Nephron (organoid): Measurements from ENCODE around the gene AXIN1.

ENCODE experiments used
- H3K27ac Mint-ChIP-seq, 3 experiments: 2 replicates each; pipeline ENCODE4 v1.8.0; 2020; ENCODE audit warnings: mixed read lengths in 3 of 3, mild to moderate bottlenecking in 2 of 3, moderate library complexity in 1 of 3
- H3K27me3 Mint-ChIP-seq: 2 replicates; pipeline ENCODE4 v1.8.0; 2021; ENCODE audit warnings: low read depth, mild to moderate bottlenecking, moderate library complexity, mixed read lengths
- H3K36me3 Mint-ChIP-seq: 2 replicates; pipeline ENCODE4 v1.8.0; 2020; ENCODE audit warnings: low read depth, mixed read lengths
- H3K4me1 Mint-ChIP-seq: 2 replicates; pipeline ENCODE4 v1.8.0; 2020; ENCODE audit warnings: mixed read lengths
- H3K4me3 Mint-ChIP-seq, 3 experiments: 2 replicates each; pipeline ENCODE4 v1.8.0; 2020; ENCODE audit warnings: mild to moderate bottlenecking in 3 of 3, mixed read lengths in 3 of 3, moderate library complexity in 2 of 3
- H3K9me3 Mint-ChIP-seq: 2 replicates; pipeline ENCODE4 v1.8.0; 2020; ENCODE audit warnings: mixed read lengths
- CTCF ChIP-seq, 3 experiments: fragments of 200-600 bp; sonication (generic); IDR thresholded peaks; one replicate each; pipeline ENCODE4 v1.5.0; 2021; ENCODE audit warnings: antibody characterized with exemption in 3 of 3; ENCODE audit not compliant: unreplicated experiment in 3 of 3

The AXIN1 gene

DNA sequence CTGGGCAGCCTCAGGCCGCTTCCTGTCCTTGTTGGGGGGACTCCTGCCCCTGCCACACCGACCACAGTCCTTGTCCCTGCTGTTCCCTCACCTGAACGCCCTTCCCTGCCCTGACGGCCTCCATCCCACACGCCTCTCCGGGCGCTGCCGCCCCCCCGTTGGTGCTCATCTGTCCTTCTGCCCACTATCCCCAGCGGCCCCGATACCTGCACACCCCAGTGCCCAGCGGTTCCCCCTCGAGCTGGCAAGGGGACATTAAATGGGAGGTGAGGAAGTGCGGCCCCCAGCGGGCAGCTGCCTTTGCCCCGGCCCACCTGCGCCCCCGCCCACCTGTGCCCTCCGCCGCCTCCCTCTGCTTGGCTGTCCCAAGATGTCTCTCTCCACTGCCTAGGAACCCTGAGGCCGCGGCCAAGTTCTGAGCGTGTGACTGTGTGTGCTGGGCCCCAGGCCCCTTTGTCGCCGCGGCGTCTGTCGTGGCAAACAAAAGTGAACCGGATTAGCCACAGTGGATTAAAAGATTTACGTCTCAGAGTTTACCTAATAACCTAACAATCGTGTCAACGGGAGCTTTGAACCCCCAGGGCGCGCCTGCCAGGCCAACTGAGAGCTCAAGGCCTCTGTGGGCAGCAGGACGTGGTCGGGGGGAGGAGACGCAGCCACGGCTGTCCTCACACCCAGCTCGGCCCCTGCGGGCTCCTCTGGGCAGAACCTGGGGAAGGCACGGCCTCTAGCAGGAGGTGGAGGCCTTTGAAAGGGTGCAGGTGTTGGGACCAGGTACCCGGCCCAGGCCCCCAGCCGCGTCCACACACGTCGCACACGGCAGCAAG lies 7.6 kb upstream of the AXIN1 start:
- no peak for TF ChIP-seq CTCF (IDR thresholded peaks at IDR 0.05; ENCODE audit: unreplicated experiment in 3 of 3)
- Mint-ChIP-seq H3K36me3 (no peaks in the 10 kb centered on the region), H3K9me3 (no peaks in the 10 kb centered on the region), H3K27me3 (peaks cover 7% of the 10 kb centered on the region), H3K4me1 (no peaks in the 10 kb centered on the region), H3K27ac (no peak overlapping the region), H3K4me3 (no peak overlapping the region)

- Mint-ChIP-seq H3K4me1 (no peaks in the 10 kb centered on the region), H3K4me3 (no peak overlapping the region), H3K9me3 (no peaks in the 10 kb centered on the region), H3K27ac (no peak overlapping the region), H3K36me3 (no peaks in the 10 kb centered on the region), H3K27me3 (peaks cover 7% of the 10 kb centered on the region)
- no peak for TF ChIP-seq CTCF (IDR thresholded peaks at IDR 0.05; ENCODE audit: unreplicated experiment in 3 of 3)
Observed at GRCh38 chr16:359067-359763, 6.7 kb upstream of the AXIN1 start.

GRCh38 chr16:356741-357140 lies 4.2 kb upstream of the AXIN1 start:
- no peaks in the 10 kb centered on the region for H3K9me3 Mint-ChIP-seq
- H3K27ac Mint-ChIP-seq: no peak overlapping the region
- H3K27me3 Mint-ChIP-seq: no peaks in the 10 kb centered on the region
- no peaks in the 10 kb centered on the region for H3K4me1 Mint-ChIP-seq
- H3K36me3 Mint-ChIP-seq: no peaks in the 10 kb centered on the region
- TF ChIP-seq CTCF (IDR thresholded peaks at IDR 0.05; ENCODE audit: unreplicated experiment in 3 of 3): no peak
- no peak overlapping the region for H3K4me3 Mint-ChIP-seq

DNA sequence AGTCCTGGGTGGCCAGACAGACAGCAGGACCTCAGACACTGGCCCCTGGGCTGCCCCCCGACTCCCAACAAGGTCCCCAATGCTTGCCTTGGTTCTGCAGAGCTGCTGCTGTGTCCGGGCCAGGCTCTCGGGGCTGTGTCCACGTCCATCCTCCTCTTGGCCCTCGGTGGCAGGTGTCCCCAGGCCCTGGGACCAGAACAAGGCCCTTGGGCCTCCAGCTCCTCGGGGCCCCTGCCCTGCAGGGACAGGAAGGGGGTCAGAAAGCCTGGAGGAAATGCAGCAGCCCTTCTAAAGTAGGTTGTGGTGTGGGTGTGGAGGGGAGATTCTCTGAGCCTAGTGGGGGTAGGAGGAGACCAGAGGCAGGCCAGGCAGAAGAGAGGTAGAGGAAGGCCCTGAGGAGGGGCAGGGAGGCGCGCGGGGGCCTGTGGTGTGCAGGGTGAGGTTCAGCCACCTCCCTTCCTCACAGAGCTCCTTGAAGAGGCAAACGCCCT lies 2.5 kb upstream of the AXIN1 start:
- Mint-ChIP-seq H3K9me3 (no peaks in the 10 kb centered on the region), H3K27me3 (no peaks in the 10 kb centered on the region), H3K4me1 (peaks cover 7% of the 10 kb centered on the region), H3K4me3 (peak overlapping the region in 1 of 3 experiments; percentile 19), H3K27ac (no peak overlapping the region), H3K36me3 (peaks cover 5% of the 10 kb centered on the region)
- TF ChIP-seq CTCF (IDR thresholded peaks at IDR 0.05; ENCODE audit: unreplicated experiment in 3 of 3): no peak

DNA sequence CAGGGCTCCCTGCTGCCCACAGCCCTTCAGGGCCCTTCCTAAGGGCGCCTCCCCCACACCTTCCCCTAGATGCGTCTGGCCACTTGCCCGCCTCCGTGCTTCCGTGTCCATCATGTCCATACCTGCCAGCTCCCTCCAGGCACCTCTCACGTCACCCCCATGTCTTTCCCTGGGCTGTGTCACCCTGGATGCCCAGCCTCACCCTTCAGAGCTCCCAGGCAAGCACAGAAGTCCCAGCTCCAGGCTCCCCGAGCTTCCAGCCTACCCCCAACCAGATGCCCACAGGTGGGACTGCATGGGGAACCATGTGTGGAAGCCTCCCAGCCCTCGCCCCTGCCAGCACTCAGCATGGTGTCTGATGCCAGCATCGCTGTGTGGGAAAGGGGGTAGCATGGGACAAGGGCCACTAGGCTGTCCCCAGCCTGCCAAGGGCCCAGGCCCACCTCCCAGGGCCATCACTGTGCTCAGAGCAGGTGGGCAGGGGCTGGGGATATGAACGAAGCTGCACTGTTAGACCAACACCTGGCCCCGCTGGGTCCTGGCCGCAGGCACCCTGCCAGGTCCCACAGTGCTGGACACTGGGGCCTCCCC lies 1.9 kb upstream of the AXIN1 start:
- peak overlapping the region in 1 of 3 experiments; percentile 30 for H3K27ac Mint-ChIP-seq
- H3K27me3 Mint-ChIP-seq: no peaks in the 10 kb centered on the region
- H3K4me1 Mint-ChIP-seq: peaks cover 9% of the 10 kb centered on the region
- H3K4me3 Mint-ChIP-seq: peak overlapping the region; percentile 70 to 73 (median 72)
- peaks cover 5% of the 10 kb centered on the region for H3K36me3 Mint-ChIP-seq
- no peak for TF ChIP-seq CTCF (IDR thresholded peaks at IDR 0.05; ENCODE audit: unreplicated experiment in 3 of 3)
- H3K9me3 Mint-ChIP-seq: no peaks in the 10 kb centered on the region
